HepG2 (cell line): ENCODE results near the gene MBLAC2. TPM values are rescaled to one million over a fixed set of nuclear protein-coding genes. Genes with fewer than 3 reads are reported as not detected.

Experiments
- ATAC-seq: fragments of 200-7000 bp; cut with Tn5 transposase; 3 replicates; pipeline ENCODE4 v1.9.1; 2020; ENCODE audit warnings: mild to moderate bottlenecking, moderate library complexity
- BruUV-seq: library from RNA; stranded (reverse); fragments of 400-500 nt; replicated peaks from 2 replicates; lab custom pipeline; 2021; lab: Mats Ljungman, UMichigan
- CTCF ChIA-PET: fragments of 300-600 bp; formaldehyde crosslinking; extraction: SDS; loops from one replicate; lab custom pipeline; 2021; ENCODE audit warnings: low total read pairs, inconsistent platforms, low intra/inter-chr PET ratio; lab: Yijun Ruan, JAX
- POLR2A ChIA-PET: fragments of 350-600 bp; sonication (Branson Sonifier 250); formaldehyde crosslinking; loops from one replicate; lab custom pipeline; 2020; ENCODE audit warnings: antibody characterized with exemption, inconsistent platforms; lab: Yijun Ruan, JAX
- DNase-seq: peaks from one replicate; pipeline ENCODE4 v3.0.0-alpha.2; 2015; ENCODE audit warnings: low spot score
- FAIRE-seq: peaks from 3 replicates; lab custom pipeline; 2011; peaks lifted over from hg19 to GRCh38; lab: Jason Lieb, UNC
- H2AFZ ChIP-seq: one replicate; pipeline ENCODE4 v1.6.1; 2011; ENCODE audit warnings: low read length, inconsistent platforms
- H3K27ac ChIP-seq: fragments of 300-600 bp; 3 replicates; pipeline ENCODE4 v1.8.0; 2011; ENCODE audit warnings: mixed run types, mild to moderate bottlenecking, mixed read lengths, low read length, inconsistent platforms; ENCODE audit not compliant: insufficient read depth; ENCODE audit errors: extremely low read length
- H3K27me3 ChIP-seq, 2 experiments: fragments of 200-600 bp in 1 of 2; 2 replicates in 1 of 2; 3 replicates in 1 of 2; pipeline versions ENCODE4 v1.6.0 to v1.8.0; 2011; ENCODE audit warnings: low read length in 2 of 2, mild to moderate bottlenecking in 2 of 2, moderate library complexity in 2 of 2, inconsistent platforms in 1 of 2; ENCODE audit not compliant: insufficient read depth in 2 of 2, control insufficient read depth in 1 of 2
- H3K36me3 ChIP-seq, 2 experiments: fragments of 200-600 bp in 1 of 2; replicated peaks in 1 of 2; 2 replicates in 1 of 2; 3 replicates in 1 of 2; pipeline versions ENCODE4 v1.5.1 to v1.8.0; 2011; ENCODE audit warnings: low read length in 2 of 2, inconsistent platforms in 1 of 2; ENCODE audit not compliant: insufficient read depth in 2 of 2, control insufficient read depth in 1 of 2
- H3K4me1 ChIP-seq: 2 replicates; pipeline ENCODE4 v1.5.1; 2012; ENCODE audit warnings: low read length, inconsistent platforms; ENCODE audit not compliant: insufficient read depth
- H3K4me2 ChIP-seq: 2 replicates; pipeline ENCODE4 v1.6.0; 2011; ENCODE audit warnings: low read depth, low read length, inconsistent platforms
- H3K4me3 ChIP-seq, 3 experiments: fragments of 200-600 bp in 1 of 3; sonication (generic), shearing (Covaris generic) in 1 of 3; replicated peaks in 1 of 3; 2 replicates each; pipeline ENCODE4 v1.5.1; 2011 to 2016; ENCODE audit warnings: low read length in 3 of 3, inconsistent platforms in 2 of 3, low read depth in 2 of 3, mild to moderate bottlenecking in 2 of 3, control low read depth in 1 of 3, mixed read lengths in 1 of 3; ENCODE audit not compliant: insufficient read depth in 1 of 3
- H3K79me2 ChIP-seq: one replicate; pipeline ENCODE4 v1.6.1; 2011; ENCODE audit warnings: low read length, inconsistent platforms; ENCODE audit not compliant: insufficient read depth
- H3K9ac ChIP-seq: 2 replicates; pipeline ENCODE4 v1.6.0; 2011; ENCODE audit warnings: mild to moderate bottlenecking, low read depth, low read length, inconsistent platforms; ENCODE audit not compliant: insufficient read depth
- H3K9me3 ChIP-seq: 2 replicates; pipeline ENCODE4 v1.5.1; 2012; ENCODE audit warnings: mild to moderate bottlenecking, low read length
- H4K20me1 ChIP-seq: 2 replicates; pipeline ENCODE4 v1.6.0; 2011; ENCODE audit warnings: inconsistent platforms, mild to moderate bottlenecking, low read length, moderate library complexity; ENCODE audit not compliant: insufficient read depth
- DNMT1 ChIP-seq: sonication (generic); formaldehyde crosslinking; IDR thresholded peaks from 2 replicates; pipeline ENCODE4 v1.5.1; 2020; ENCODE audit warnings: mild to moderate bottlenecking, missing genetic modification reagents
- NR1H2 ChIP-seq: sonication (generic); formaldehyde crosslinking; IDR thresholded peaks from 2 replicates; pipeline ENCODE4 v1.8.1; 2022; ENCODE audit warnings: low read depth, missing genetic modification reagents, borderline replicate concordance
- ZNF547 ChIP-seq: sonication (generic); formaldehyde crosslinking; IDR thresholded peaks from 2 replicates; pipeline ENCODE4 v1.5.1; 2020; ENCODE audit warnings: mild to moderate bottlenecking, missing genetic modification reagents
- ZSCAN30 ChIP-seq: sonication (generic); formaldehyde crosslinking; IDR thresholded peaks from 2 replicates; pipeline ENCODE4 v1.5.0; 2020; ENCODE audit warnings: mild to moderate bottlenecking, missing genetic modification reagents
- WGBS: methylation state at CpG from one replicate; pipeline ENCODE4 v1.1.6; 2017; ENCODE audit warnings: low lambda C conversion rate; 5-methylcytosine and 5-hydroxymethylcytosine counted together
- in situ Hi-C: cut with HindIII; loops from 2 replicates; pipeline ENCODE4 v1.10.0; 2017; ENCODE audit warnings: low pct_unique_long_range_greater_than_20kb; ENCODE audit not compliant: extremely low pct_ligation_motif_present
- intact Hi-C: fragments of 100-400 bp; cut with micrococcal nuclease; formaldehyde crosslinking; loops from one replicate; pipeline ENCODE4 v1.10.0; 2022; ENCODE audit not compliant: unreplicated experiment
- polyA plus RNA-seq, 8 experiments: library from polyadenylated mRNA; depleted of rRNA in 3 of 8; stranded (reverse) in 7 of 8; unstranded in 1 of 8; fragments of >200 nt; fragmentation: Illumina TruSeq in 4 of 8; extraction: Trizol in 4 of 8; gene quantifications; 2 replicates each; pipeline versions ENCODE4 v1.2.1 to v1.2.3, GENCODE V29; 2011 to 2016; ENCODE audit warnings: low read depth in 4 of 8, missing spikeins in 1 of 8, mixed read lengths in 1 of 8; ENCODE audit not compliant: insufficient read depth in 1 of 8
- total RNA-seq, 5 experiments: library from RNA; depleted of rRNA; stranded (reverse); fragments of >200 nt; fragmentation: Illumina TruSeq; extraction: Trizol; gene quantifications; 2 replicates each; pipeline ENCODE4 v1.2.3, GENCODE V29; 2016; ENCODE audit warnings: low read depth in 1 of 5
- TF ChIP-seq, protein P1 (sequence below): sonication (generic); formaldehyde crosslinking; IDR thresholded peaks from 2 replicates; pipeline ENCODE4 v1.8.0; 2022; ENCODE audit warnings: missing genetic modification reagents, mild to moderate bottlenecking, borderline replicate concordance
- TF ChIP-seq, protein P2 (sequence below): sonication (generic); formaldehyde crosslinking; IDR thresholded peaks from 2 replicates; pipeline ENCODE4 v1.8.0; 2022; ENCODE audit warnings: mild to moderate bottlenecking, missing genetic modification reagents
- TF ChIP-seq, protein P3 (sequence below): sonication (generic); formaldehyde crosslinking; IDR thresholded peaks from 2 replicates; pipeline ENCODE4 v1.5.1; 2020; ENCODE audit warnings: mild to moderate bottlenecking, missing genetic modification reagents, moderate library complexity
- TF ChIP-seq, protein P4 (sequence below): sonication (generic); formaldehyde crosslinking; IDR thresholded peaks from 2 replicates; pipeline ENCODE4 v1.5.1; 2020; ENCODE audit warnings: mild to moderate bottlenecking, missing genetic modification reagents

The MBLAC2 gene
- total and polyA plus RNA-seq, 2 of the 13 experiments (the other 11 are each of a cell fraction or from before 2014, with no cell fraction given) = 2.9 to 4.1 TPM

DNA sequence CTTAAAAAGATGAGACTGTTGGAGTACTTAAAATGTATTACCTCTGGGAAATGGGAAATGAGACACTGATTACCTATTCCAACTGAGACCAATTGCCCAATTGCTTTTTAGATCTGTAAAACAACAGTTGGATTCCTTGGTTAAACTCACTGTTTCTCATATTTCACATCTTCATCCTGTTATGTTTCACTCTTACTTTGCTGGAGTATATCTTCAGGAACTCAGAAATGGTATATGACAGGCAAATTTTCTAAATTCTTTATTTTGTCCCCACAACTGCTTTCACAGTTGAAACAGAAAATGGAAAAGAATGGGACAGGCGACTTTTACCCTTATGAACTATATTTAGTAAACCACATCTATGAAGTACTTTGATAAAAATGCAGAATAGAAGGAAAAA lies 56.4 kb downstream of the MBLAC2 start:
- TF ChIP-seq, protein P1, sequence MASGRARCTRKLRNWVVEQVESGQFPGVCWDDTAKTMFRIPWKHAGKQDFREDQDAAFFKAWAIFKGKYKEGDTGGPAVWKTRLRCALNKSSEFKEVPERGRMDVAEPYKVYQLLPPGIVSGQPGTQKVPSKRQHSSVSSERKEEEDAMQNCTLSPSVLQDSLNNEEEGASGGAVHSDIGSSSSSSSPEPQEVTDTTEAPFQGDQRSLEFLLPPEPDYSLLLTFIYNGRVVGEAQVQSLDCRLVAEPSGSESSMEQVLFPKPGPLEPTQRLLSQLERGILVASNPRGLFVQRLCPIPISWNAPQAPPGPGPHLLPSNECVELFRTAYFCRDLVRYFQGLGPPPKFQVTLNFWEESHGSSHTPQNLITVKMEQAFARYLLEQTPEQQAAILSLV (CRISPR knock-in tag) = no peak
- TF ChIP-seq, protein P2, sequence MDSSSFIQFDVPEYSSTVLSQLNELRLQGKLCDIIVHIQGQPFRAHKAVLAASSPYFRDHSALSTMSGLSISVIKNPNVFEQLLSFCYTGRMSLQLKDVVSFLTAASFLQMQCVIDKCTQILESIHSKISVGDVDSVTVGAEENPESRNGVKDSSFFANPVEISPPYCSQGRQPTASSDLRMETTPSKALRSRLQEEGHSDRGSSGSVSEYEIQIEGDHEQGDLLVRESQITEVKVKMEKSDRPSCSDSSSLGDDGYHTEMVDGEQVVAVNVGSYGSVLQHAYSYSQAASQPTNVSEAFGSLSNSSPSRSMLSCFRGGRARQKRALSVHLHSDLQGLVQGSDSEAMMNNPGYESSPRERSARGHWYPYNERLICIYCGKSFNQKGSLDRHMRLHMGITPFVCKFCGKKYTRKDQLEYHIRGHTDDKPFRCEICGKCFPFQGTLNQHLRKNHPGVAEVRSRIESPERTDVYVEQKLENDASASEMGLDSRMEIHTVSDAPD (CRISPR knock-in tag) = no peak
- TF ChIP-seq DNMT1 (CRISPR knock-in tag) (no peak), NR1H2 (CRISPR knock-in tag) (no peak), ZNF547 (no peak), ZSCAN30 (CRISPR knock-in tag) (no peak)
- TF ChIP-seq, protein P3, sequence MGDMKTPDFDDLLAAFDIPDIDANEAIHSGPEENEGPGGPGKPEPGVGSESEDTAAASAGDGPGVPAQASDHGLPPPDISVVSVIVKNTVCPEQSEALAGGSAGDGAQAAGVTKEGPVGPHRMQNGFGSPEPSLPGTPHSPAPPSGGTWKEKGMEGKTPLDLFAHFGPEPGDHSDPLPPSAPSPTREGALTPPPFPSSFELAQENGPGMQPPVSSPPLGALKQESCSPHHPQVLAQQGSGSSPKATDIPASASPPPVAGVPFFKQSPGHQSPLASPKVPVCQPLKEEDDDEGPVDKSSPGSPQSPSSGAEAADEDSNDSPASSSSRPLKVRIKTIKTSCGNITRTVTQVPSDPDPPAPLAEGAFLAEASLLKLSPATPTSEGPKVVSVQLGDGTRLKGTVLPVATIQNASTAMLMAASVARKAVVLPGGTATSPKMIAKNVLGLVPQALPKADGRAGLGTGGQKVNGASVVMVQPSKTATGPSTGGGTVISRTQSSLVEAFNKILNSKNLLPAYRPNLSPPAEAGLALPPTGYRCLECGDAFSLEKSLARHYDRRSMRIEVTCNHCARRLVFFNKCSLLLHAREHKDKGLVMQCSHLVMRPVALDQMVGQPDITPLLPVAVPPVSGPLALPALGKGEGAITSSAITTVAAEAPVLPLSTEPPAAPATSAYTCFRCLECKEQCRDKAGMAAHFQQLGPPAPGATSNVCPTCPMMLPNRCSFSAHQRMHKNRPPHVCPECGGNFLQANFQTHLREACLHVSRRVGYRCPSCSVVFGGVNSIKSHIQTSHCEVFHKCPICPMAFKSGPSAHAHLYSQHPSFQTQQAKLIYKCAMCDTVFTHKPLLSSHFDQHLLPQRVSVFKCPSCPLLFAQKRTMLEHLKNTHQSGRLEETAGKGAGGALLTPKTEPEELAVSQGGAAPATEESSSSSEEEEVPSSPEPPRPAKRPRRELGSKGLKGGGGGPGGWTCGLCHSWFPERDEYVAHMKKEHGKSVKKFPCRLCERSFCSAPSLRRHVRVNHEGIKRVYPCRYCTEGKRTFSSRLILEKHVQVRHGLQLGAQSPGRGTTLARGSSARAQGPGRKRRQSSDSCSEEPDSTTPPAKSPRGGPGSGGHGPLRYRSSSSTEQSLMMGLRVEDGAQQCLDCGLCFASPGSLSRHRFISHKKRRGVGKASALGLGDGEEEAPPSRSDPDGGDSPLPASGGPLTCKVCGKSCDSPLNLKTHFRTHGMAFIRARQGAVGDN (CRISPR knock-in tag) = no peak
- TF ChIP-seq, protein P4, sequence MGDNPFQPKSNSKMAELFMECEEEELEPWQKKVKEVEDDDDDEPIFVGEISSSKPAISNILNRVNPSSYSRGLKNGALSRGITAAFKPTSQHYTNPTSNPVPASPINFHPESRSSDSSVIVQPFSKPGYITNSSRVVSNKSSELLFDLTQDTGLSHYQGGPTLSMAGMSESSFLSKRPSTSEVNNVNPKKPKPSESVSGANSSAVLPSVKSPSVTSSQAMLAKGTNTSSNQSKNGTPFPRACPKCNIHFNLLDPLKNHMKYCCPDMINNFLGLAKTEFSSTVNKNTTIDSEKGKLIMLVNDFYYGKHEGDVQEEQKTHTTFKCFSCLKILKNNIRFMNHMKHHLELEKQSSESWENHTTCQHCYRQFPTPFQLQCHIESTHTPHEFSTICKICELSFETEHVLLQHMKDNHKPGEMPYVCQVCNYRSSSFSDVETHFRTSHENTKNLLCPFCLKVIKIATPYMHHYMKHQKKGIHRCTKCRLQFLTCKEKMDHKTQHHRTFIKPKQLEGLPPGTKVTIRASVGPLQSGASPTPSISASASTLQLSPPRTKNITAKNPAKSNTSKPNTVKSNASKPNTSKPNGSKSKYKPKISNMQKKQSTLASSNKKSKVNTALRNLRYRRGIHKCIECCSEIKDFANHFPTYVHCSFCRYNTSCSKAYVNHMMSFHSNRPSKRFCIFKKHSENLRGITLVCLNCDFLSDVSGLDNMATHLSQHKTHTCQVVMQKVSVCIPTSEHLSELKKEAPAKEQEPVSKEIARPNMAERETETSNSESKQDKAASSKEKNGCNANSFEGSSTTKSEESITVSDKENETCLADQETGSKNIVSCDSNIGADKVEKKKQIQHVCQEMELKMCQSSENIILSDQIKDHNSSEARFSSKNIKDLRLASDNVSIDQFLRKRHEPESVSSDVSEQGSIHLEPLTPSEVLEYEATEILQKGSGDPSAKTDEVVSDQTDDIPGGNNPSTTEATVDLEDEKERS (CRISPR knock-in tag) = no peak
- in situ Hi-C loops = no loop called here
- H3K4me2 ChIP-seq = no peak overlapping the region
- H3K27ac ChIP-seq = no peak overlapping the region
- no peaks in the 10 kb centered on the region for H3K36me3 ChIP-seq
- WGBS = 40% methylated on average over 1 of the region's 1 CpG
- H3K4me3 ChIP-seq = no peak overlapping the region
- H3K27me3 ChIP-seq = no peaks in the 10 kb centered on the region; a peak in 1 of 5 replicates
- DNase-seq = no peak
- intact Hi-C loops = no loop called here
- no peaks in the 10 kb centered on the region for H3K9me3 ChIP-seq
- H3K9ac ChIP-seq = no peak overlapping the region
- ChIA-PET POLR2A (interaction anchor here (1.2 to 1.4 kb wide), 2 partner anchors 8 to 22 kb away, joined by 3 to 4 read pairs; partner anchors contain the start of gene CETN3), CTCF (no interaction called here)
- no peak for FAIRE-seq
- H4K20me1 ChIP-seq = no peaks in the 10 kb centered on the region
- no peak for ATAC-seq
- H2AFZ ChIP-seq = no peak overlapping the region
- BruUV-seq = no TSS peak
- no peaks in the 10 kb centered on the region; the same call in 1 of the 2 replicates for H3K4me1 ChIP-seq
- H3K79me2 ChIP-seq = no peaks in the 10 kb centered on the region
